HG03139 (cell line): ENCODE data around the gene RETN.
"Not testable (repeated sequence)": the region's sequence is repeated elsewhere in the genome, so short reads cannot be mapped to it uniquely, and the experiment has no call there.

Experiments used
- ATAC-seq: cut with Tn5 transposase; IDR thresholded peaks from one replicate; pipeline ENCODE4 v1.9.1; 2021; ENCODE audit not compliant: unreplicated experiment

The RETN gene

DNA sequence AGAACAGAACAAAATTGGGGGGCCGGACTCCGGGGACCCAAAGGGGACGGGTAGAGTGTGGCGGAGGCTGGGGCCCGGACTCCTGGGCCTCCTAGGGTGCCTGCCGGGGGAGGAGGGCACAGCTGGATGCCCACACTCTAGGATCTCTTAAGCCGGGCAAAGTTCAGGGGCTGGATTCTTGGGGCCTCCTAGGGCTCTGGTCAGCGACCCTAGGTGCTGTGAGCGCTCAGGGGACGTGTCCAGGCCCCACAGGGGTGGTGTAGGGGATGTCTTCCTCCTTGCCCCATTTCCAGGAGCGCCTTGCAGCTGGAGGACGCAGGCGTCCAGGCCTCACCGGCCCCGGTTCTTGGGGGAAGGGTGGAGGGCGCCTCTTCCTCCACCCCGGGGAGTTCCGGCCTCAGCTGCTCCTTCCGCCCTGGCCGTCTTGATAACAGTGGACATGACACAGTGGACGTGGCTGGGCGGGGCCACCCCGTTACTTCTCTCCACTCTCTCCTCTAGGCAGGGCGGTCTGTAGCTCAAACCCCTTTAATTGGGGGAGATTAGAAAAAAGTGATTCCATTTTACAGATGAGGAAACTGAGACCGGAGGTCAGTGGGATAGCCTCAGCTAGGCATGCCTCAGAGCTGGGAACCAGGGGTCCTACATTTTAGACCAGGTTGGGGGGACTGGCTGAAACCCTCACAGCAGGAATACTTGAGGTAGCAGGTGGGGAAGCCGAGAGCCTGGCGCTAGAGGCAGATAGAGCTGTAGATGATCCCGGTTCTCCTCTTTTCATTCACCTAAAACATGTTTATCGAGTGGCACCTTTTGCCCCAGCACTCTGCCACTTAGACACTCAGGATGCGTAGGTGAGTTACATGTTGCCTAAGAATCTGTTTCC is 31.2 kb upstream of the RETN start:
- ATAC-seq: peak; percentile 11

DNA sequence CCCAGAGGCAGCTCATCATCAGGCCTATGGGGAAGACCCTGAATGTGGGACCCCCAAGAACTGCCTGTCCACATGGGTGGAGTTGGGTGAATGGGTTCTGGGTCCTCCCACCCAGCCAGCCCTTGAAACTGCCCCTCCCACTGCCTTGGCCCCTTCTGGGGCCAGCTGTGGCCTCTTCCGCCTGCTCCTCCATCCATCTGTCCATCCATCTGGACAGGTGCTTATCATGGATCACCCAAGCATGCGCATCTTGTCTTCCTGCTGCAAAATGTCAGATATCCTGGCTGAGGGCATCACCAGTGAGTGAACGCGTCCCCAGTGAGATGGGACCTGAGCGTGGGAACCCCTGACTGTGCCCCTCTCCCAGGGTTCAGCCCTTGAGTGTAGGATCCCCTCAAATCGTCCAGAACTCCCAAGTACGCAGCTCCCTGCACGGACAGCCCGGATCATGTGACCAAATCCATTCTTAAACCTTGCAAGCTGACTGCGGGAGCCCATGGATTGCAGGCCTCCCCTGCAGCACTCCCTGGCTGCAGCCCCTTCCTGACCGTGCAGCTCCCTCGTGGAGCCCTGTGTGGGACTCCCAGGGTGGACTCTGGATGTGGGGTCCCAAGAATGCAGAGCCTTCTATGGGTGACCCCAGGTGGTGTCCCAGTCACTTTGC is 29.9 kb upstream of the RETN start:
- ATAC-seq: no peak

DNA sequence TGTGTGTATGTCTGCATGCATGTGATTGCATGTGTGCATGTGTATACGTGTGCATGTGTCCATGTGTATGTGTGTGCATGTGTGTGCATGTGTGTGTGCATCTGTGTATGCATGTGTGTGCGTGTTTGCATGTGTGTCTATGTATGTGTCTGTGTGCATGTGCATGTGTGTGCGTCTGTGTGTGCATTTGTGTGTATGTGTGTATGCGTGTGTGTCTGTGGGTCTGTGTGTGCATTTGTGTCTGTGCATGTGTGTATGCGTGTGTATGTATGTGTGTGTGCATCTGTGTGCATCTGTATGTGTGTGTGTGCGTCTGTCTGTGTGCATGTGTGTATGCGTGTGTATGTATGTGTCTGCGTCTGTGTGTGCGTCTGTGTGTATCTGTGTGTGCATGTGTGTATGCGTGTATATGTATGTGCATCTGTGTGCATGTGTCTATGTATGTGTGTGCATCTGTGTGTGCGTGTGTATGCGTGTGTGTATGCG is 28.9 kb upstream of the RETN start:
- ATAC-seq: no peak

GRCh38 chr19:7640803-7641202 is 28.0 kb upstream of the RETN start:
- ATAC-seq: no peak

DNA sequence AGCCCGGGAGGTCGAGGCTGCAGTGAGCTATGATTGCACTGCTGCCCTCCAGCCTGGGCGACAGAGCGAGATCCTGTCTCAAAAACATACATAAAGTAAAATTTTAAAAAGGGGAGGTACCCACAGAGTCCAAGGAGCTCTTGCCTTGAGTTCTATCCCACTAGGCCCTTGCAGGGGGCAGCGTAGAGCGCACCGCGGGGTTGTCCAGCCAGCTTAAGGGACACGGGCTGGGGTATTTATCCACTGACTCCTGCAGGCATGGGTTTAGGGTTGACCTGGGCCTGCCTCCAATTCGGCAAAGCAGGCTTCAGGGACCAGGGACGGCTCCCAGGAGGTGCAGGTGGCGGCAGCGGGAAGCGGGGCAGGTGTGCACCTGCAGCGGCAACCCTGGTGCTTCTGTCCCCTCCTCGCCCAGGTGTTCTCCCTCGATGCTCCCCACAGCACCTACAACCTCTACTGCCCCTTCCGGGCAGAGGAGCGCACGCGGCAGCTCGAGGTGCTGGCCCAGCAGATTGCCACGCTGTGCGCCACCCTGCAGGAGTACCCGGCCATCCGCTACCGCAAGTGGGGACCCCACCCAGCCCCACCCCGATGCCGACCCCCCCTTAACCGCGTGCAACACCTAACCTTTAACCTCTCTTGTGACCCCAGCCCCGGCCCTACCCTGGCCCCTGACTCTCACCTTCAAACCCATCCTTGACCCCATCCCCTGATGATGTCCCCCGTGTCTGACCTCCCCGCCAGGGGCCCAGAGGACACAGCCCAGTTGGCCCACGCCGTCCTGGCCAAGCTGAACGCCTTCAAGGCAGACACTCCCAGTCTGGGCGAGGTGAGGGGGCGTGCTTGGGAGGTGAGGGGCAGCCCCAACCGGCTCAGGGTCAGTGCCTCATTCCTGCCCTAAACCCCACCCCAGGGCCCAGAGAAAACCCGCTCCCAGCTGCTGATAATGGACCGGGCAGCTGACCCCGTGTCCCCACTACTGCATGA is 27.3 kb upstream of the RETN start:
- ATAC-seq: no peak

- no peak for ATAC-seq
These were observed 26.4 kb upstream of the RETN start for GRCh38 chr19:7642295-7643030.

DNA sequence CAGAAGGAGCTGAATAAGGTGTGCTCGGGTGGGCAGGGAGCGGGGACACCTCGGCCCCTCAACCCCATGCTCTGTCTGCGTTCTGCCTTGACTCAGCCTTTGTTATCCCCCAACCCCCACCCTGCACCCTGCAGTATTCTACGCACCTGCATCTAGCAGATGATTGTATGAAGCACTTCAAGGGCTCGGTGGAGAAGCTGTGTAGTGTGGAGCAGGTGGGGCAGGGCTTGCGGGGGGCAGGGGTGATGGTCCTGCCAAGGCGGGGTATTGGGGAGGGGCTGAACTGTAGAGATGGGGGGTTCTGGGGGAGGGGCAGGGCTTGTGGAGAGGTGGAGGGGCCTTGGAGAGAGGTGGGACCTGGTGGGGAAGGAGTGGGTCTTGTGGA is 25.8 kb upstream of the RETN start:
- no peak for ATAC-seq

GRCh38 chr19:7643629-7644549 is 25.0 kb upstream of the RETN start:
- not testable (repeated sequence) for ATAC-seq

- ATAC-seq: no peak
These were observed 24.3 kb upstream of the RETN start for GRCh38 chr19:7644550-7644877.

DNA sequence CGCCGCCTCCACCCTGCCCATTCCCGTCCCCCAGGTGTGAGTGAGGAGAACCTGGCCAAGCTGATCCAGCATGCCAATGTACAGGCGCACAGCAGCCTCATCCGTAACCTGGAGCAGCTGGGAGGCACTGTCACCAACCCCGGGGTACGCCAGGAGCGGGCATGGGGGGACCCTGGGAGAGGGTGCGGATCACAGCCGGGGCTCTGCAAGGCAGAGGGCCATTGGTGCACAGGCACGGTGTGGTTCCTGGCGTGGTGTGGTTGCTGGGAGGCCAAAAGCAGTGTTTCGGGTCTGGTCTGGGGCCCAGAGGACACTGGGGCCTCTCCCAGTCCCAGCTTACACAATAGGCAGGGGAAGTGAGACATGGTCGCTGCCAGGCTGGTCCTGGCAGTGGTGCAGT is 23.7 kb upstream of the RETN start:
- ATAC-seq: no peak

DNA sequence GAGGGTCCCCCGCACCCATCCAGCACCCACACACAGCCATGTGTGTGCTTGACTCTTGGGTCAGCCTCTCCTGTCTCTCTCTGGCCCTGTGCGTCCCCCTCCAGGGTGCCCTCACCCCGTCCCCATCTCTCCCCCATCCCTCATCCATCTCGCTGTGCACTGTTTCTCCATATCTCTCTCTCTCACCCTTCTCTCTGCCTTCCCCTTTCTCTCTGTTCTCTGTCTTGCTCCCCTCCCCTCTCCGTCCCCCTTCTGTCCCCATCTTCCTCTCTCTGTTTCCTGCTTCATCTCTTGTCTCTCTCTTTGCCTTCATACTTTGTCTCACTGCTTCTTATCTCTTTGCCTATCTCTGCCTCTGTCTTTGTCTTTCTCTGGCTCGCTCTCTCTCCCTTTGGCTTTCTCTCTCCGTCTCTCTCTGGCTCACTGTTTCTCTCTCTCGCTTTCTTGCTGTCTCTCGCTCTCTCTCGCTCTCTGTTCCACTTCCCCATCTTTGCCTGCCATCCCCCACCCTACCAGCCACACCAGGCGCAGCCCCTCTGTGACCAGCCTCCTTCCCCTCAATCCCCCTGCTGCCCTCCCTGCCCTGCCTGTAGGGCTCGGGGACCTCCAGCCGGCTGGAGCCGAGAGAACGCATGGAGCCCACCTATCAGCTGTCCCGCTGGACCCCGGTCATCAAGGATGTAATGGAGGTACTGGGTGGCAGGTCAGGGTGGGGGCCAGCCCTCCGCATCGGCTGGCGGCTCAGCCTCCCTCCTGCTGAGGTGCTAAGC is 23.0 kb upstream of the RETN start:
- no peak for ATAC-seq

- no peak for ATAC-seq
These were observed 22.5 kb upstream of the RETN start for GRCh38 chr19:7646426-7646700.

DNA sequence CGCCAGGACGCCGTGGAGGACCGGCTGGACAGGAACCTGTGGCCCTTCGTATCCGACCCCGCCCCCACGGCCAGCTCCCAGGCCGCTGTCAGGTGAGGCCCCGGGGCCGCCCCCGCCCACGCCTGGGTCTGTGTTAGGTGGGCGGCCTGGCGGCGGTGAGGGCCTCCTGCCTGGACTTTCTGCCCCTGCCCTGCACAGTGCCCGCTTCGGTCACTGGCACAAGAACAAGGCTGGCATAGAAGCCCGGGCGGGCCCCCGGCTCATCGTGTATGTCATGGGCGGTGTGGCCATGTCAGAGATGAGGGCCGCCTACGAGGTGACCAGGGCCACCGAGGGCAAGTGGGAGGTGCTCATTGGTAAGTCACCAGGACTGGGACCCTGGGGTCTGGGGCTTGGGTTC is 21.7 kb upstream of the RETN start:
- no peak for ATAC-seq

DNA sequence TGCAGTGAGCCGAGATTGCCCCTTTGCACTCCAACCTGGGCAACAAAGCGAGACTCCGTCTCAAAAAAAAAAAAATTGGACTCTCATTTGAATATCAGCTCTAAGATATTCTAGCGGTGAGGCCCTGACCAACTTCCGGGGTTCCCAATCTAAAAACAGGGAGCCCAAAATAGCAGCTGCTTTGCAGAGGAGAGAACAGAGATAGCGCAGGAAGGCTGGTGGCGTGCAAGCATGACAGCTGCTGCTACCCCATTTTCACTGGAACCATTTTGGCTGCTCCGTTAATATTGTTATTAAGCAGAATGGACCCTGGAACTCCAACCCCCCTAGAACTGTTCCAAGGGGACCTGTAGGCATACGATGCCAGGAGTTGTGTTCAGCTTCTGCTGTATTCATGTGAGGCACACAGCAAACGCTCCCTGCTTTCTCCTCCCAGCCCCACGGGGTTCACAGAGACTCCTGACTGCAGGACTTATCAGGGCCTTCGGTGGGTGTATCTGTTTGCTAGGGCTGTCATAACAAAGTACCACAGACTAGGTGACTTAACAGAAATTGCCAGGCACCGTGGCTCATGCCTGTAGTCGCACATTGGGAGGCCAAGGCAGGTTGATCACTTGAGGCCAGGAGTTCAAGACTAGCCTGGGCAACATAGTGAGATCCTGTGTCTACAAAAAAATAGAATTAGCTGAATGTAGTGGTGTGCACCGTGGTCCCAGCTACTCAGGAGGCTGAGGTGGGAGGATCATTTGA is 20.4 kb upstream of the RETN start:
- ATAC-seq: no peak

- ATAC-seq: no peak
These were observed 18.7 kb upstream of the RETN start for GRCh38 chr19:7650148-7650547.

DNA sequence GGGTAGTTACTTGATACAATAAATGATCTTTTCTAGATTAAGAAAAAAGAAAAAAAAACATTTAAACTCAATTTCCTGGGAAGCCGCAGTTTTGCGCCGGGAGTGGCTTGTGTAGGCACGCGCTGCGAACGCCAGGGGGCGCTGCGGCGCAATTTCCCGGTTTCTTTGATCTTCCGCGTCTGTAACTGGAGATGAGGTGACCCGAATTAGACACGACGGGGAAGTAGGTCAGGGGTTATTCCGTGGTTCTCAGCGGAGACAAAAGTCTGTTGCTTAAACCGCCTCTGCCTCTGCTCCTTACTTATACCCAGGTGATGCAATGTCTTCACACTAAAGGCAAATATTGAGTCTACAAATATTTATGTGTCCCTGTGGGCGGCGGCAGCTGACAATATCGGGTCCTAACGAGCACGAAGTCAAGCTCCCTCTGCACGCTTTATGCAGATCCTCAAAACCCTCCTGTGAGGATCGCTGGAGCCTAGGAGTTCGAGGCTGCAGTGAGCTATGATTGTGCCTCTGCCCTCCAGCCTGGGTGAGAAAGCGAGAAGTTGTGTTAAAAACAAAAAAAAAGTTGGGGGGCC is 16.7 kb upstream of the RETN start:
- no peak for ATAC-seq

- no peak for ATAC-seq
These were observed 14.4 kb upstream of the RETN start for GRCh38 chr19:7654401-7654800.

DNA sequence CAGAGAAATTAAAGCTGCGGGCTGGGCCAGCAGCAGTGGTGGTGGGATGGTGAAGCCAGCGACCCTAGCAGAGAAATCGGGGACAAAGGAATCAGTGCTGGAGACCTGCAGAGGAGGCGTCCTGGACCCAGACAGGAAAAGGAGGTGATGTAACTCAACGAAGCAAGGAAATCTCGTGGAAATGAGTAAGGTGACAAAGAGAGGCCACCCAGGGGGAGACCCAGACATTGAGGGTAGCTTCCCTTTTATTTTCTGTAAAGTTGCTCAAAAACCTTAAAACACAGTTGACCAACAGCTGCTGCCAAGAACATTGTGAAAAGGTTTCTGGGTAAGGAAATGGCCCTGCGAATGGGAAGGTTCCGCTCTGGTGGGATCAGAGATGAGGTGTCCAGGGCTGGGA is 13.3 kb upstream of the RETN start:
- ATAC-seq: no peak
